ENCODE measurements around the gene MAL. TPM values are rescaled to one million over a fixed set of nuclear protein-coding genes. Genes with fewer than 3 reads are reported as not detected.

The MAL gene
- total RNA-seq, 1 donor from 2014 or later = 250 TPM

GRCh38 chr2:94994914-94995552 lies 30.5 kb upstream of the MAL start:
- Mint-ChIP-seq H3K27ac (peak overlapping the region; percentile 68), H3K4me1 (ENCODE audit: unreplicated experiment) (peaks cover 26% of the 10 kb centered on the region)
- TF ChIP-seq CTCF (conservative IDR thresholded peaks at IDR 0.05) = no peak

GRCh38 chr2:94995553-94996304 lies 29.8 kb upstream of the MAL start:
- Mint-ChIP-seq H3K9me3 (no peaks in the 10 kb centered on the region), H3K27me3 (peaks cover 13% of the 10 kb centered on the region), H3K4me3 (peak overlapping the region; percentile 58), H3K4me1 (ENCODE audit: unreplicated experiment) (peaks cover 30% of the 10 kb centered on the region), H3K27ac (peak overlapping the region; percentile 68), H3K36me3 (no peaks in the 10 kb centered on the region)
- no peak for DNase-seq (ENCODE audit: extremely low spot score, unreplicated experiment)
- TF ChIP-seq CTCF (conservative IDR thresholded peaks at IDR 0.05) = no peak

More at GRCh38 chr2:94994914-94995552, 30.5 kb upstream of the MAL start:
- Mint-ChIP-seq H3K27me3 (peaks cover 13% of the 10 kb centered on the region), H3K9me3 (no peaks in the 10 kb centered on the region), H3K36me3 (no peaks in the 10 kb centered on the region), H3K4me3 (peak overlapping the region; percentile 58)
- DNase-seq (ENCODE audit: extremely low spot score, unreplicated experiment) = no peak

GRCh38 chr2:94996305-94997100 lies 29.0 kb upstream of the MAL start:
- Mint-ChIP-seq H3K4me1 (ENCODE audit: unreplicated experiment) (peaks cover 30% of the 10 kb centered on the region), H3K9me3 (no peaks in the 10 kb centered on the region), H3K36me3 (no peaks in the 10 kb centered on the region), H3K27me3 (peaks cover 13% of the 10 kb centered on the region), H3K4me3 (peak overlapping the region; percentile 58), H3K27ac (peak overlapping the region; percentile 68)
- no peak for DNase-seq (ENCODE audit: extremely low spot score, unreplicated experiment)
- TF ChIP-seq CTCF (conservative IDR thresholded peaks at IDR 0.05) = no peak

- H3K4me3 Mint-ChIP-seq = no peak overlapping the region
- H3K4me1 Mint-ChIP-seq (ENCODE audit: unreplicated experiment) = peaks cover 33% of the 10 kb centered on the region
- DNase-seq (ENCODE audit: extremely low spot score, unreplicated experiment) = no peak
- H3K27me3 Mint-ChIP-seq = peaks cover 13% of the 10 kb centered on the region
- H3K27ac Mint-ChIP-seq = no peak overlapping the region
- TF ChIP-seq CTCF (conservative IDR thresholded peaks at IDR 0.05) = no peak
- H3K9me3 Mint-ChIP-seq = no peaks in the 10 kb centered on the region
- no peaks in the 10 kb centered on the region for H3K36me3 Mint-ChIP-seq
Measured at GRCh38 chr2:94997981-94998930, 27.3 kb upstream of the MAL start.

GRCh38 chr2:94999431-94999883 lies 26.1 kb upstream of the MAL start:
- no peak for TF ChIP-seq CTCF (conservative IDR thresholded peaks at IDR 0.05)
- Mint-ChIP-seq H3K36me3 (no peaks in the 10 kb centered on the region), H3K9me3 (no peaks in the 10 kb centered on the region), H3K4me3 (no peak overlapping the region), H3K27me3 (peaks cover 12% of the 10 kb centered on the region), H3K4me1 (ENCODE audit: unreplicated experiment) (peaks cover 37% of the 10 kb centered on the region), H3K27ac (peak overlapping the region; percentile 43)
- DNase-seq (ENCODE audit: extremely low spot score, unreplicated experiment) = no peak

All from type B pancreatic cell (in vitro differentiated cells).